Germinal center (tissue), 1 donor: ENCODE results near the gene SFT2D2.
"Not testable (repeated sequence)": the region's sequence is repeated elsewhere in the genome, so short reads cannot be mapped to it uniquely, and the experiment has no call there.

Experiments used
- DNase-seq: peaks from one replicate; pipeline ENCODE4 v3.0.0; 2012; ENCODE audit warnings: mixed read lengths, low spot score

The SFT2D2 gene

DNA sequence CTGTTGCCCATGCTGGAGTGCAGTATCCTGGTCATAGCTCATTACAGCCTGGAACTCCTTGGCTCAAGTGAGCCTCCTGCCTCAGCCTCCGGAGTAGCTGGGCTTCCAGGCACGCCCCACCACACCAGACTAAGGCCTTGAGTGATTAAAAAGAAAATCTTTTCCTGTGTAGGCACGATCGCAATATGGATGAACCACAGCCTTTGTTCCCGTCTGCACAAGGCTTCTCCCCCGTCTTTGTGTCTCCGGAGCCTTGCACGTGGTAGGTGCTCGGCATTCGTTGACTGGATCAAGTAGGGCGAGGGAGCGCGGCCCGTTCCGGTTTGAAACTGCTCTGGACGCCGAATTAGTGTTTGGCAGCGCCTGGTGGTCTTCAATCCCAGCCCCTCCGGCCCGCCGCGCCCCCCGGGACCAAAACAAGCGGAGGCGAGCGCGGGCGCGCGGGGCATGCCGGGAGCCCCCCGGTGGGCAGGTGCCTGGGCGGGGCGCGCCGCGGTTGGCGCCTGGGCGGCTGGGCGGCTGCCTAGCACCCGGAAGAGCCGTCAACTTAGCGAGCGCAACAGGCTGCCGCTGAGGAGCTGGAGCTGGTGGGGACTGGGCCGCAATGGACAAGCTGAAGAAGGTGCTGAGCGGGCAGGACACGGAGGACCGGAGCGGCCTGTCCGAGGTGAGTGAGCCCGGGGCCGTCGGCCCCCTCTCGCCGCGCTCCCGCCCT lies at the start of gene SFT2D2:
TSS of gene SFT2D2 (plus strand) at position 529 of the 715 bp plus-strand sequence. CDS start at position 605, 76 bp downstream.
- DNase-seq = peak; percentile 90

DNA sequence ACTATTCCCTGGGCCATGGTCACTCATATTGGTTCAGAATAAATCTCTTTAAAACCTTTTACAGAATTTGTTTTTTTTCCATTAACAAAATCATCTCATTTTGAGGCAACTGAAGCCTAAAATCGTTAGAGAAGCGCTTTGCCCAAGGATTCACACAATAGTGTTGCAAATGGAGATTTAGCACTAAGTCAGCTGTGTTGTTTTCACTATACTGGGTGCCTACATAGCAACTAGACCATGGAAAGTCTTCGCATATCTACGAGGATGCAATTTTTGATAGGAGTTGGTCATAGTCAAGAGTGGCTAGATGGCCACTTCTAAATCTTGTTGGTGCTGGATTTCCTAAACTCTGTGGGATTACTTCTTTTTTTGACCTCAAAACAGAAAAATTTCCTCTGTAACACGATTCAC lies 47.6 kb upstream of the SFT2D2 start:
- no peak for DNase-seq

DNA sequence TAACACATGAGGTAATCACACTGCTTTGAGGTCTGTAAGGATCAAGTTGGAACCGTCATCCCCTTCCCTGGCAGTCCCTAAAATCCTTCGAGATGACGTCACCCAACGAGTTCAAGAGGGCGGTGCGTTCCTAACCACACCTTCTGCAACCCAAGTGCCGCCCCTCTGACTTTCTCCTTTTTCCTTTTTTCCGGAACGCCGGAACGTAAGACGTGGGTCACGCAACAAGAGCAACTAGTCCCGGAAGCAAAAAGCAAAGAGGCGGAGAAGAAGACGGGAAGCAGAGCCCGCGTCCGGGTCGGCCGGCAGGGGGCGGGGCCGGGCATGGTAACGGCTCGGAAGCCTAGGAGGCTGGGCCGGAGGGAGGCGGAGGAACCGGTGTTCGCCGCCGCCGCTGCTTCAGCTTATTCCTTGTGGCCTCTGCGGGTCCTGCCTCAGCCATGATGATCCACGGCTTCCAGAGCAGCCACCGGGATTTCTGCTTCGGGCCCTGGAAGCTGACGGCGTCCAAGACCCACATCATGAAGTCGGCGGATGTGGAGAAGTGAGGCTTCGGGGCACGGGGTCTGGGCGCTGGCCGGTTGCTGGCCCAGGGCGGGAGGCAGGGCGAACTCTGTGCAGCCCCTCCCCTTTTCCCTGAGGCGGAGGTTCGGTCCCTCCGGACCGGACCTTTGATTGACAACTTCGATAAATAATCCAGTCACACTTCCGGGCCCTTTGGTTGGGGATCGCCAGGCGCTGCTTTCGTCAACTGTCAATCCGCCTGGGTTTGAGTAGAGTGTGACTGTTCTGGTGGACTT lies 47.0 kb upstream of the SFT2D2 start, which contains the start of gene TIPRL:
TSS of gene TIPRL (plus strand) at position 325 of the 800 bp plus-strand sequence. CDS start at position 441, 116 bp downstream.
- peak; percentile 92 for DNase-seq

DNA sequence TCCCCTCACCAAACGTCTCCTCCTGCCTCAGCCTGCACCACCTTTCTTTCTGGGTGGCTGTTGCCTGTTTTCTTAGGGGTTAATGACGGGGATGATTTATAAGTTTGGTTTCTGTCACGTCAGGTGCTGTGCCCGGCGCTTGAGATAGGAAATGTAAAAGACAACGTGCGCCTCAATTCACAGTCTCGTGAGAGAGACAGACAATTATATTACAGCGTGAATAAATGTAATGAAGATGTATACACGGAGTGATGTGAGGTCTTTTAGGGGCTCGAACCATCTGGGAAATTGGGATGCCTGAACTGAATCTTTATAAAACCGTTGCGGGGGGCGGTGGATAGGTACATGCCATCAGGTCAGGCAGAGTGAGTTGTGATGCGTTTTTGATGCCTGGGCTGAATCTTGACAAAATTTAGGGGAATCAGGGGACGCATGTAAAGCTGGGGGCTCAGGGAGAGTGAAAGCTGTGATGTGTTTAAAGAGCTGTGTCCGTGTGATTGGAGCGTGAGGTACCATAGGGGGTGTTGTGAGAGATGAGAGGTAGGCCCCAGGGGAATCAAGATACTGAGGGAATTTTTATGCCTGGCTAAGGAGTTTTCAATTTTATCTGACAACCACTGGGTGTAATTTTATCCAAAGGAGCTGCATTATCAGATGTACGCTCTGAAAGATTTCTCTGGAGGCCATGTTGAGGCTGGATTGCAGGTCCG lies 46.2 kb upstream of the SFT2D2 start:
- DNase-seq = peak; percentile 9

DNA sequence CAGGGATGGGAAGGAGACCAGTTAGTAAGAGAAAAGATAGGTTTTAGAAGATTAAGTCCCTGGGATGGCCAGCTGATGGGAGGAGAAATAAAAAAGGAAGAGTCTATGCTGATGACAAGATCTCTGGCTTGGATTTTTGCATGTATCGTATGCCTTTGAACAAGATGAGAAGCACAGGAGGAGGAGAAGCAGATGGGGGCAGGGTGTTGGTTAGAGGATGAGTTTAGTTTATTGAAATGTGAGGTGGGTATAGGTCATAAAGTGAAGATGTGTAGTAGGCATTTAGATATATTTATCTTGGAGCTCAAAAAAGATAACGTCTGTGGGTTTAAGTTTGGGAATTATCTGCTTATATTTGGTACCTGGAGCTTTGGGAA lies 45.7 kb upstream of the SFT2D2 start:
- no peak for DNase-seq

DNA sequence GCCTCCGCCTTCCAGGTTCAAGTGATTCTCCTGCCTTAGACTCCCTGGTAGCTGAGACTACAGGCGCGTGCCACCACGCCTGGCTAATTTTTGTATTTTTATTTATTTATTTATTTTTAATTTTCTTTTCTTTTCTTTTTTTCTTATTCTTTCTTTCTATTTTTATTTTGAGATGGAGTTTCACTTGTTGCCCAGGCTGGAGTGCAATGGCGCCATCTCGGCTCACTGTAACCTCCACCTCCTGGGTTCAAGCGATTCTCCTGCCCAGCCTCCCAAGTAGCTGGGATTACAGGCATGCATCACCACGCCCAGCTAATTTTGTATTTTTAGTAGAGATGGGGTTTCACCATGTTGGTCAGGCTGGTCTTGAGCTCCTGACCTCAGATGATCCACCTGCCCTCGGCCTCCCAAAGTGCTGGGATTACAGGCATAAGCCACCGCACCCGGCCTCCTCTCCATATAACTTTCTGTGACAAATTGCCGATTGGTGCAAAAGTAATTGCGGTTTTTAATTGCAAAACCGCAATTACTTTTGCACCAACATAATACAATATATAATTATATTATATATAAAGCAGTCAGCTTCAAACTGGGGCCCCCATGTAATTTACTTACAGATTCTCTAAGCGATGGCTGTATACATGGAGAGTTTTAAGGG lies 44.6 kb upstream of the SFT2D2 start:
- not testable (repeated sequence) for DNase-seq

DNA sequence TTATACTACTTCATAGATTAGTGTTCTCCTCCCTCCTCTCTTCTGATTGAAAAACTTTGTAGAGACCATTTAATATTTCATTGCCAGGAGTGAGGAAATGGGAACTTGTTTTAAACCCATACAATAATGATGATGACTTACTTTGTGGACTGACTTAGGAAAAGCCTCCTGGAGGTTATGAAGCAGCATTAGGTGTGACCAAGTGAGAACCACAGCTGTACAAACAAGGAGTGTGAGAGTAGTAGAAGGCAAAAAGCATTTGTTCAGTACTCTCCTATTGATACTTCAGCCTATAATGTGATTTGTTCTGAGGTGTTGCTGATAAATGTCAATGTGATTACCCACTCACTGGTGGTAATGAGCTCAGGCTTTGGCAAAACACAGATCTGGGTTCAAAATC lies 38.6 kb upstream of the SFT2D2 start:
- no peak for DNase-seq

DNA sequence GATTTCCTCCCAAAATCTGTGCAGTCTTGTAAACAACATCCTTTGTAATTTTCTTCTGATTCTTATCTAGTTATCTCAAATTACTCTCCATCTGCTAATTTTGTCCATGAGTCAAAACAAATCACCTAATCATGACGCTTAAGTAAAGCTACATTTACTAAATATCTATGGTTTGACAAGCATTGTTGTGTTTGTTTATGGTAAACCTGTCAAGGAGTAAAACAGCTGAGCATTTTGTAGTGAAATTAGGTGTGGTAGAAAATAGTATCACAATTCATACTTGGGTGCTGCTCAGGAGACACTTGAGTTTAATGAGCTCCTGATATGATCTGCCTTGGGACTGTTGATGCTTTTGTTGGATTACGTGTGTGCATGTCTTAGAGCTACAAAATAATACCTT lies 35.4 kb upstream of the SFT2D2 start:
- no peak for DNase-seq

DNA sequence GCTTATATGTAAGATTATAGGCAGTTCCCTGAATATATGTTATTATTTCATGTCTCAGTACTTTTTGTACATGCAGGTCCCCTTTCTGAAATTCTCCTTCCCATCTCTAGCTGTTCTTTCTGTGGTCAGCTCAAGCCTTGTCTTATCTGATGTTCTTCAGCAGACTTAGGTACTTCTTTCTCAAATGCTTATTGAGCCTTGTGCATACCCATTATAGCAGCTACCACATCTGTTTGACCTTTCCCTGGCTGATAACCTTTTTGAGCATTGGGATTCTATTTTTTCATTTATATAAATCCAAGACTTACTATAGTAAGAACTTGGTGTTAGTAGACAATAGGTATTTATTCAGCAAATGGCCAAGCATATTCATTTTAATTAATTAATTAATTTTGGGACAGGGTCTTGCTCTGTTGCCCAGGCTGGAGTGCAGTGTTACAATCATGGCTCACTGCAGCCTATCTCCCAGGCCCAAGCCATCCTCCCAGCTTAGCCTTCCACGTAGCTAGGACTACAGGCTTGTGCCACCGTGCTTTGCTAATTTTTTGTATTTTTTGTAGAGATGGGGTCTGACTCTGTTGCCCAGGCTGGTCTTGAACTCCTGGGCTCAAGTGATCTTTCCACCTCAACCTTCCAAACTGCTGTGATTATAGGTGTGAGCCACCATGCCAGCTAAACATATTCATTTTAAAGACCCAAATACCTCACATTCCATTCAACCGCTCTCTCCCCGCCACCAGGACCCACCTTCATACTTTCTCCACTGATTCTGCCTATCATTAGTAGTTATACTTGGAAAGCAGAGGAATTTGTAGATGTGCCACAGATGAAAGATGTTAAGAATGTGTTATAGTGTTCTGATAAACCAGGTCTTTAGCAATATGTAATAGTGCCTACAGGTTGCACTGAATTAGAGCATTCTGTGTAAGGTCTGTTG lies 30.3 kb upstream of the SFT2D2 start:
- no peak for DNase-seq

DNA sequence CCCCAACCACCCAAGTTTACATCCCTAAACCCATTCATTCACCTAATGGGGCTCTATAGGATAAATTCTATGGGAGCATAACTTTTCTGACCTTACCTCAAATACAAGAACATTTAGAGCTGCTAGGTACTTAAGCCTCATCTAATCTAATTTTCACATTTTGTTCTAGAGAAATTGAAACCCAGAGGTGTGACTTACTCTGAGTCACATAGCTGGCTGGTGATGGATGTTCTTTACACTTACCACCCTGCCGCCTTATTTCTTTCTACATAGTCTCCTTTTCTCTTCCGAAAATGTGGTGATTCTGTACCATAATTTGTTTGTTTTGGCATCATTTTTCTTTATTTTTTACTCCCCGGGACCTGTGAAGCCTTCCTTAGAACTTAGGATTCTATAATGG lies 26.7 kb upstream of the SFT2D2 start:
- no peak for DNase-seq

DNA sequence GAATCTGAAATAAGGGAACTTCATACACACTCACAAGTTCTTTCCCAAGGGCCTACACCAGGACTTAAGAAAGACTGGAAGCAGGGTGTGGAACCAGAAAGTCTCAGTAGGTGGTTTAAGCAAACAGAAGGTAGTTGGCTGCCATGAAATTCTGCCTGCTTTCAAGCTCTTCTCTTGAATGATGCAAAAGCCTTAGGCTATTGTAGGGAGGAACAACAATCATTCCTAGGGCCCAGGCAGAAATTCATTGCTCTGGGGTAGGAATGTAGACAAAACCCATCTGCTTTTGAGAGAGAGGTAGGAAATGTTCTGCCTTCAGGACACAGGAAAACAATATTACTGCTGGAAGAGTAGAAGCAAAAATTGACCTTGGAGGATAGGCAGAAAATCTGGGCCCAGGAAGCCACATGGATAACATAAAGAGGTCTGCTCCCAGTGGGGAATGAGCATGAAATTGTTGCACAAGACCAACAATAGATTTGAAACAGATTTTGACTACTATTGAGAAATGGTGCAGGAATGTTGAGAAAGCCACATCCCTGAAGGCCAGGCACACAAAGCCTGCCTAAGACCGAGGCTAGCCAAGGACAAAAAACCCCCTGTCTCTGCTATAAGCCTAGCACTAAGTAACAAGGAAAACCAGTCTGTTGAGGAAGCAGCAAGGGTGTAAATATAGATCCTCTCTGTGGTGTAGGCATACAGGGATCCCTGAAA lies 22.7 kb upstream of the SFT2D2 start:
- no peak for DNase-seq

DNA sequence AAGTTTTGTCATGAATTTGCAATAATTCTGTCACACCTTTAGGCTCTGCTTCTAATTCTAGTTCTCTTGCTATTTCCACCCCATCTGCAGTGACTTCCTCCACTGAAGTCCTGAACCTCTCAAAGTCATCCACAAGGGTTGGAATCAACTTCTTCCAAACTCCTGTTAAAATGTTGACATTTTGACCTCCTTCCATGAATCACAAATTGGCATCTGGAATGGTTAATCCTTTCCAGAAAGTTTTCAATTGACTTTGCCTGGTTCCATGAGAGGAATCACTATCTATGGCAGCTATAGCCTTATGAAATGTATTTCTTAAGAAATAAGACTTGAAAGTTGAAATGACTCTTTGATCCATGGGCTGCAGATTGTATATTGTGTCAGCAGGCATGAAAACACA lies 19.7 kb upstream of the SFT2D2 start:
- no peak for DNase-seq

DNA sequence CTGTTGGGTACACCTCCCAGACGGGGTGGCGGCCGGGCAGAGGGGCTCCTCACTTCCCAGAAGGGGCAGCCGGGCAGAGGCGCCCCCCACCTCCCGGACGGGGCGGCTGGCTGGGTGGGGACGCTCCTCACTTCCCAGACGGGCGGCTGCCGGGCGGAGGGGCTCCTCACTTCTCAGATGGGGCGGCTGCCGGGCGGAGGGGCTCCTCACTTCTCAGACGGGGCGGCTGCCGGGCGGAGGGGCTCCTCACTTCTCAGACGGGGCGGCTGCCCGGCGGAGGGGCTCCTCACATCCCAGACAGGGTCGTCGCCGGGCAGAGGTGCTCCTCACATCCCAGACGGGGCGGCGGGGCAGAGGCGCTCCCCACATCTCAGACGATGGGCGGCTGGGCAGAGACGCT lies 18.1 kb upstream of the SFT2D2 start:
- not testable (repeated sequence) for DNase-seq

DNA sequence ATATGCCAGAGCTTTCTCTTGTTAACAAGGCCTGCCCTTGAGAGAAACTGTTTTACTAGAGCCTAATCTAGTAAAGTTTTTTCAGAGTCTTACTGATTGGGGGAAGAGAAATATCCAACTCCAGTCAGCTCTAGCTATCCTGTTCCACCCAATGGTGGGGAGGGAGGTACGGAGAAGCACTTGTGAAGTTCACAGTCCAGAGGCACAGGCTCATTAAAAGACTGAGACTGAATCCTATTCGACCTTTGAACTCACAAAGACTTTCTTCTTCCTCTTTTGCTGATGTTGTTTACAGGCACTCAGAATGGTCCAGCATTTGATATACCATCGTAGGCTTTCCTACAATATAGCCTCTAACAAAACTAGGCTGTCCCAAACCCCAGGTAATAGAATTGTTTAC lies 15.5 kb upstream of the SFT2D2 start:
- DNase-seq = no peak

DNA sequence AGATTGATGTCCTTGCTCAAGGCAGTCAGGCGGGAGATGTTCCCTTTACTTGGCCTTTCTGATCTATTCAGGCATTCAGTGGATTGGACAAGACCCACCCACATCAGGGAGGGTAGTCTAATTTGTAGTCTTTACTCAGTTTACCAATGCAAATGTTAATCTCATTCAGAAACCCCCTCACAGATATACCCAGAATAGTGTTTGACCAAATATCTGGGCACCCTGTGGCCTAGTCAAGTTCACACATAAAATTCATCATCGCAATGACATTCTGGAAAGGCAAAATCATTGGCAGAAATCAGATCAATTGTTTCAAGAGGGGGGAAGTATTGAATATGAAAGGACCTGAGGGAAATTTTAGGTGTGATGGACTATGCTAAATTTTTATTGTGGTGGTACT lies 12.5 kb upstream of the SFT2D2 start:
- no peak for DNase-seq

DNA sequence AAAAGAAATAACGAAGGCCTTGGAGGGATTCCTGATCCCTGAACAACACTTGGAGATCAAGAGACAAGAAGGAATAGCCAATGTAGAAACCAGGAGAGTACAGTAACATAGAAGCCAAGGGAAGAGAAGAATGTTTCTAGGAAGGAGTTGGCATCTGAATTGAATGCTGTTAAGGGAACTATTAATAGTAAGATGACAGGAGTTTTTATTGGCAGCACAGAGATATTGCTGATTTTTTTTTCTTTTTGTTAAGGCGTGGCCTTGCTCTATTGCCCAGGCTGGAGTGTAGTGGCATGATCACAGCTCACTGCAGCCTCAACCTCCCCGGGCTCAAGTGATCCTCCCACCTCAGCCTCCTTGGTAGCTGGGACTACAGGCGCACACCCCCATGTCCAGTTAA lies 9.6 kb upstream of the SFT2D2 start:
- DNase-seq = no peak

DNA sequence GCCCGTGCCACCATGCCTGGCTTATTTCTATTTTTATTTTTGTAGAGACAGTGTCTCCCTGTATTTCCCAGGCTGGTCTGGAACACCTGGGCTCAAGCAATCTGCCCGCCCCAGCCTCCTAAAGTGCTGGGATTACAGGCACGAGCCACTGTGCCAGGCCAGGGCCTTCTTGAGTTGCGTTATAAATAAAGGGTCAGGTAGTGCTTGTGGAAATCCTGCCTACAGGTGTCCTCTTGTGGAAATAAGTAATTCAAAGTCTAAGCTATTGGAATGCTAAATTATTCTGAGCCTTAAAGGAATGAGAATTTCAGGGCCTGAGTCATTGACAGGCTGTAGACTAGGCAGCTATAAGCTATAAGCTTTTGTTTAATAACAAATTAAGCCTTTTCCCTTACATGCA lies 8.1 kb upstream of the SFT2D2 start:
- DNase-seq = no peak

DNA sequence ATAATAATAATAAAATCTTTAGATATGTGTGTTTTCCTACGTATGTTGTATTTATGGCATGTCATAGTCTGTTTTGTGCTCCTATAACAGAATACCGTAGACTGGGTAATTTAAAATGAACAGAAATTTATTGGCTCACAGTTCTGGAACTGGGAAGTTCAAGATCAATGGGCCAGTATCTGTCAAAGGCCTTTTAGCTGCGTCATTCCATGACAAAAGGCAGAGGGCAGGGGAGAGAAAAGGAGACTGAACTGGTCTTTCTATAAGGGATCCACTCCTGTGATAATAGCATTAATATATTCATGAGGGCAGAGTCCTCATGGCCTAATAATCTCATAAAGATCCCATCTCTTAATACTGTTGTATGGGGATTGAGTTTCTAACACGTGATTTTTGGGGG lies 7.1 kb upstream of the SFT2D2 start:
- no peak for DNase-seq

DNA sequence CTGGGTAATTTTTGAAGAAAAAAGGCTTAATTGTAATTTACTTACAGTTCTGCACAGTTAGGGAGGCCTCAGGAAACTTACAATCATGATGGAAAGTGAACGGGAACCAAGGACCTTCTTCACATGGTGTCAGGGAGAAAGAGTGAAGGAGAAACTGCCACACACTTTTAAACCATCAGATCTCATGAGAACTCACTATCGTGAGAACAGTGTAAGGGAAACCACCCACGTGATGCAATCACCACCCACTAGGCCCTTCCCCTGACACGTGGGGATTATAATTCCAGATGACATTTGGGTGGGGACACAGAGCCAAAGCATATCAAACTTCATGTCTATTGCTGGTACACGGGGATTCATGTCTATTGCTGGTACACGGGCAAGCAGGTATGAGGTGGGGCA lies 5.3 kb upstream of the SFT2D2 start:
- no peak for DNase-seq

DNA sequence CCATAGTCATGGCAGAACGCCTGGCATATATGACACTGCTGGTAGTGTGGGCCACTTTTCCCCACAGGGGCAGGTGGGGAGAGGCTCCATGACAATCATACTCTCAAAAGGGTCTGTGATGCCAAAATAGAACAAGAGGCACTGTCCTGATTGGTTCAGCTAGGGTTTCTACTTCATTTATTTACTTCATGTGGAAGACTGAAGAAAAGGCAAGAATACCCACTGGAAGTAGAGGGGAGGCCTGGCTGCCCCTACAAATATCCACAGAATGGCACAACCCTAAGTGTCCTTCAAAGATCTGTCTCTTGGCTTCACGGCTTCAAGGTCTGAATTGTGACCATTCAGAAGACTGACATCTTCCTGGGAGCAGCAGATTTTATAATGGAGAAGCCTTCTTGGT lies 4.5 kb upstream of the SFT2D2 start:
- DNase-seq = no peak

DNA sequence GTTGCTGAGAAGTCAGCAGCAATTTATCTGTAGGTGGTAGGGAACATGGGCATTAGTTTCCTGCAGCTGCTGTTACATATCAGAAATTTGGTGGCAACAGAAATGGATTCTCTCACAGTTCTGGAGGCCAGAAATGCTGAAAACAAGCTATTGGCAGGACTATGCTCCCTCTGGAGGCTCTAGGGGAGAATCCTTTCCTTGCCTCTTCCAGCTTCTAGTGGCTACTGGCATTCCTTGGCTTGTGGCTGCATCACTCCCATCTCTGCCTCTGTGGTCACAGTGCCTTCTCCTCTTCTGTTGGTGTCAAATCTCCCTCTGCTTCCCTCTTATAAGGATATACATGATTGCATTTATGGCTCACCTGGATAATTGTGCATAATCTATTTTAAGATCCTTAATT lies 2.5 kb upstream of the SFT2D2 start:
- DNase-seq = no peak
